ENCODE data around the gene SPZ1.
"Not testable (repeated sequence)": the region's sequence is repeated elsewhere in the genome, so short reads cannot be mapped to it uniquely, and the experiment has no call there.

The SPZ1 gene

GRCh38 chr5:80337379-80337778 lies 17.6 kb downstream of the SPZ1 start:
- TF ChIP-seq CTCF (IDR thresholded peaks at IDR 0.05; ENCODE audit: borderline replicate concordance, insufficient read depth, low read depth, low read length), result no peak
- H3K4me3 ChIP-seq (ENCODE audit: low read depth, low read length), result no peak overlapping the region

- no peak for TF ChIP-seq CTCF (IDR thresholded peaks at IDR 0.05; ENCODE audit: borderline replicate concordance, insufficient read depth, low read depth, low read length)
- H3K4me3 ChIP-seq (ENCODE audit: low read depth, low read length), result no peak overlapping the region
These were observed 19.3 kb downstream of the SPZ1 start for GRCh38 chr5:80339116-80339515.

- no peak for TF ChIP-seq CTCF (IDR thresholded peaks at IDR 0.05; ENCODE audit: borderline replicate concordance, insufficient read depth, low read depth, low read length)
These were observed 21.4 kb downstream of the SPZ1 start for GRCh38 chr5:80341016-80341775.

GRCh38 chr5:80343067-80343466 lies 23.3 kb downstream of the SPZ1 start:
- TF ChIP-seq CTCF (IDR thresholded peaks at IDR 0.05; ENCODE audit: borderline replicate concordance, insufficient read depth, low read depth, low read length), result no peak

More at GRCh38 chr5:80341016-80341775, 21.4 kb downstream of the SPZ1 start:
- no peak overlapping the region for H3K4me3 ChIP-seq (ENCODE audit: low read depth, low read length)

GRCh38 chr5:80346055-80346454 lies 26.3 kb downstream of the SPZ1 start:
- no peak overlapping the region for H3K4me3 ChIP-seq (ENCODE audit: low read depth, low read length)
- peak; percentile 49; the same call in 1 of the 2 replicates for TF ChIP-seq CTCF (IDR thresholded peaks at IDR 0.05; ENCODE audit: borderline replicate concordance, insufficient read depth, low read depth, low read length)

More at GRCh38 chr5:80343067-80343466, 23.3 kb downstream of the SPZ1 start:
- no peak overlapping the region for H3K4me3 ChIP-seq (ENCODE audit: low read depth, low read length)

- H3K4me3 ChIP-seq (ENCODE audit: low read depth, low read length), result no peak overlapping the region
- TF ChIP-seq CTCF (IDR thresholded peaks at IDR 0.05; ENCODE audit: borderline replicate concordance, insufficient read depth, low read depth, low read length), result no peak
These were observed 28.4 kb downstream of the SPZ1 start for GRCh38 chr5:80348171-80348570.

GRCh38 chr5:80351019-80351418 lies 31.2 kb downstream of the SPZ1 start:
- H3K4me3 ChIP-seq (ENCODE audit: low read depth, low read length), result not testable (repeated sequence)

Data from GM12875 (cell line).